Duodenal mucosa (tissue), 2 donors: ENCODE measurements around the gene PDE8A.

ENCODE experiments used
- H3K27ac ChIP-seq: one replicate; pipeline ENCODE4 v1.7.0; 2013; ENCODE audit warnings: low read depth, low read length
- H3K27me3 ChIP-seq, 2 donors: one replicate each; pipeline ENCODE4 v1.7.0; 2013; ENCODE audit warnings: low read length in 2 of 2, control low read depth in 1 of 2; ENCODE audit not compliant: insufficient read depth in 2 of 2, control insufficient read depth in 1 of 2
- H3K36me3 ChIP-seq, 2 donors: one replicate each; pipeline ENCODE4 v1.7.0; 2013; ENCODE audit warnings: low read length in 2 of 2, control low read depth in 1 of 2; ENCODE audit not compliant: insufficient read depth in 2 of 2, control insufficient read depth in 1 of 2
- H3K4me1 ChIP-seq, 2 donors: one replicate each; pipeline ENCODE4 v1.7.0; 2013; ENCODE audit warnings: low read length in 2 of 2, control low read depth in 1 of 2; ENCODE audit not compliant: insufficient read depth in 2 of 2, control insufficient read depth in 1 of 2
- H3K4me3 ChIP-seq, 2 donors: one replicate each; pipeline ENCODE4 v1.7.0; 2013; ENCODE audit warnings: low read length in 2 of 2, low read depth in 1 of 2
- H3K9ac ChIP-seq, 2 donors: one replicate each; pipeline ENCODE4 v1.7.0; 2013; ENCODE audit warnings: low read length in 2 of 2, low read depth in 1 of 2
- H3K9me3 ChIP-seq, 2 donors: one replicate each; pipeline ENCODE4 v1.7.0; 2013; ENCODE audit warnings: low read length in 2 of 2, control low read depth in 1 of 2; ENCODE audit not compliant: control insufficient read depth in 1 of 2

PDE8A gene

GRCh38 chr15:85064710-85065109, 83.1 kb downstream of the PDE8A start:
- Histone ChIP-seq H3K27me3 (no peaks in the 10 kb centered on the region), H3K36me3 (peaks cover 6 to 18% of the 10 kb centered on the region in 2 donors), H3K9me3 (no peaks in the 10 kb centered on the region), H3K4me1 (no peaks in the 10 kb centered on the region), H3K27ac (no peak overlapping the region), H3K4me3 (no peak overlapping the region), H3K9ac (no peak overlapping the region)

DNA sequence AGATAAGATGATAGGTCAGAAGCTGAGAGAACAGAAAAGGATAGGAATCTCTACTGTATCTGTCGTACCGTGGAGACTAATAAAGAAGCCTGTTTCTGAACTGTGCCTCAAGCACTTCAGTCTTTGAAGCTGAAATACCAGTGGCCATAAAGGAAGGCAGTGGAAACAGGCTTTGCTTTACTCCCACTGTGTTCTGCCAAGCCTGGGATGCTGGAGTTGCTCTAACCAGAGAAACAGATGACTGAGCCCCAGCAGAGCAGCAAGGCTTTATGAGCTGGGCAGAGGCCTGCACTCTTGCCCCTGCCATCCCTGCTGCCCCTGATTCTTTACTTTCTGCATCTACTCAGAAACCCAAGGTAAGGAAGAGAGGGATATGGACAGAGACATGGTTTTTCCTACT, 89.4 kb downstream of the PDE8A start:
- H3K4me3 ChIP-seq = no peak overlapping the region
- no peaks in the 10 kb centered on the region for H3K9me3 ChIP-seq
- no peaks in the 10 kb centered on the region for H3K4me1 ChIP-seq
- no peak overlapping the region for H3K27ac ChIP-seq
- no peak overlapping the region for H3K9ac ChIP-seq
- H3K27me3 ChIP-seq = no peaks in the 10 kb centered on the region
- H3K36me3 ChIP-seq = peaks cover 15 to 50% of the 10 kb centered on the region in 2 donors

DNA sequence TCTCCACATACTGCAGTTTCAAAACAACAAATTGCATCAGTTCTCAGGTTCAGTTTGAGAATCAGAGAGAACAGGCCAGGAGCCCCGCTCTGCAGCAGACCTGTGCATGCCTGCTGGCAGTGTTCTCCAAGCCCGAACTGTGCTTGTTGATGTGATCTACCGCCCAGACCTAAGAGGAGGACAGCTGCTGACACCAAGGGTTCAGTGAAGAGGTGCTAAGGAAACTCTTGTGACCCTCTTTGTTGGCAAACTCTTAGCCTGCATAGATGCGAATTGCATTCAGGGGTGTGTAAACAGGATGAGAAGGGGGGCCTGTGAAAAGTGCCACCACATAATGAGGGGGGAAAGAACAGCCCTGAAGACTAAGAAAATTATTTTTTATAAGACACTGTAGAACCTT, 89.8 kb downstream of the PDE8A start:
- no peak overlapping the region for H3K4me3 ChIP-seq
- no peak overlapping the region for H3K27ac ChIP-seq
- H3K27me3 ChIP-seq = no peaks in the 10 kb centered on the region
- H3K9ac ChIP-seq = no peak overlapping the region
- H3K4me1 ChIP-seq = no peaks in the 10 kb centered on the region
- no peaks in the 10 kb centered on the region for H3K9me3 ChIP-seq
- H3K36me3 ChIP-seq = peaks cover 15 to 50% of the 10 kb centered on the region in 2 donors

- no peak overlapping the region for H3K9ac ChIP-seq
- H3K27ac ChIP-seq = no peak overlapping the region
- H3K4me1 ChIP-seq = no peaks in the 10 kb centered on the region
- no peak overlapping the region for H3K4me3 ChIP-seq
- H3K9me3 ChIP-seq = no peaks in the 10 kb centered on the region
- no peaks in the 10 kb centered on the region for H3K27me3 ChIP-seq
- H3K36me3 ChIP-seq = peaks cover 21 to 46% of the 10 kb centered on the region in 2 donors
These were observed 91.3 kb downstream of the PDE8A start for GRCh38 chr15:85072917-85073316.

DNA sequence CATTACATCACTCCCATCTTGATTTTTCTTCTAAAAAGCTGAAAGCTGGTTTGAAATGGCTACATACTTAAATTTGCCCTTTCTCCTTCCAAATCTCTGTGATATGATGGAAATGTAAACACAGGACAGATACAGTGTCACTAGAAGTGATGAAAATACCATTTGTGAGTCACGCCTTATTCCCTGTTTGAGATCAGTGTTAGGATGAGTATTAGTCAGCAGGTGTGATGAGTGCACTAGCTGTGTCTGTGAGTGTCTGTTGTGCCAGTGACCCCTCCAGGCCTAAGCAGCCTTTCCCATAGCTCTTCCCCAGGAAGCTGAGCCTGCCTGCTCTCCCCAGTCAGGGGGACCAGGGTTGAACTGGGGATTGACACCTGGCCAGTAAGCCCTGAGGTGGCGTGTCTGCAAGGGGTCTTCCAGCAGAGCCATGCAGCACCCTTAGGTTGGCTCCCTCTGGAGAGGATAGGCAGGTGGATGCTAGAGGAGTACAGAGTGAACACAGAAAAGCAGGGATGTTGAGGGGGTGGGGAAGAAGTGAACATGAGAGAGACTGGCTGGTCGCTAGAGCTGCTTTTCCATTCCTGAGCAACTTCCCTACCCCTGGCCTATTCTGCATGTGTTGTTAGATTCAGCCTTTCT, 92.0 kb downstream of the PDE8A start:
- Histone ChIP-seq H3K27me3 (no peaks in the 10 kb centered on the region), H3K9ac (no peak overlapping the region), H3K27ac (no peak overlapping the region), H3K4me3 (no peak overlapping the region), H3K36me3 (peaks cover 21 to 43% of the 10 kb centered on the region in 2 donors), H3K9me3 (no peaks in the 10 kb centered on the region), H3K4me1 (no peaks in the 10 kb centered on the region)

- Histone ChIP-seq H3K4me1 (no peaks in the 10 kb centered on the region), H3K9me3 (no peaks in the 10 kb centered on the region), H3K4me3 (no peak overlapping the region), H3K27me3 (no peaks in the 10 kb centered on the region), H3K9ac (no peak overlapping the region), H3K36me3 (peaks cover 15 to 56% of the 10 kb centered on the region in 2 donors), H3K27ac (no peak overlapping the region)
These were observed 105.2 kb downstream of the PDE8A start for GRCh38 chr15:85086855-85087254.

- Histone ChIP-seq H3K9me3 (no peaks in the 10 kb centered on the region), H3K27ac (no peak overlapping the region), H3K36me3 (peaks cover 21 to 58% of the 10 kb centered on the region in 2 donors), H3K27me3 (no peaks in the 10 kb centered on the region), H3K4me3 (no peak overlapping the region), H3K9ac (no peak overlapping the region), H3K4me1 (no peaks in the 10 kb centered on the region)
These were observed 106.6 kb downstream of the PDE8A start for GRCh38 chr15:85088300-85088699.

DNA sequence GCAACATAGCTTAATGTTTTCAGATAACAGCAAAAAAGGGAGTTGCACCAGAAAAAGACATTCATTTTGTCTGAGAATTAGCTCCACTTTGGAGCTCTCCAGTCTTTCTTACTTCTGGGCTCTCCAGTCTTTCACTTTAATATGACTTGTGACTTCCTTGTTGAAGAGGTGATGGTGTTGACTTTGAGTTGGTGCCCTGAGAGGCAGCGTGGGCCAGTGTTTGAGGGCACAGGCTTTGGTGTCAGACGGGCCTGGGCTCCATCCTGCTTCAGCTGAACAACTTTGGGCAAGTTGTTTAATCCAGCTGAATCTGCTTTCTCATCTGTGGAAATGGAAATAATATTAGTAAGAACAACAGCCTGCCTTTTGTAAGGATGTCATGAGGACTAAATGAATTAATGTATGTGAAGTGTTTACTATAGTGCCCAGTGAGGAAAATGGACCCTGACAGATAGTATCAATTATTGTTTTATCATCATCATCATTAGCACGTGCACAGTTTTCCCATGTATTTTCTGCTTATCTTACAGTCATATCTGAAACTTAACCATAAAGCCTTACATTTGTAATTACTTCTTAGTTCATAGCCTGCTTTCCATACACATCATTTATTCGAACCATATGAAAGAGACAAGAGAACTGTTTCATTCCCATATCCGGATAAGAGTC, 108.4 kb downstream of the PDE8A start:
- Histone ChIP-seq H3K27ac (no peak overlapping the region), H3K36me3 (peaks cover 14 to 48% of the 10 kb centered on the region in 2 donors), H3K4me3 (no peak overlapping the region), H3K4me1 (no peaks in the 10 kb centered on the region), H3K9me3 (no peaks in the 10 kb centered on the region), H3K27me3 (no peaks in the 10 kb centered on the region), H3K9ac (no peak overlapping the region)

GRCh38 chr15:85091990-85092389, 110.3 kb downstream of the PDE8A start:
- Histone ChIP-seq H3K27ac (no peak overlapping the region), H3K9me3 (no peaks in the 10 kb centered on the region), H3K4me1 (no peaks in the 10 kb centered on the region), H3K27me3 (no peaks in the 10 kb centered on the region), H3K36me3 (peaks cover 14 to 50% of the 10 kb centered on the region in 2 donors), H3K9ac (no peak overlapping the region), H3K4me3 (no peak overlapping the region)

- no peak overlapping the region for H3K4me3 ChIP-seq
- no peak overlapping the region for H3K27ac ChIP-seq
- peaks cover 9 to 43% of the 10 kb centered on the region in 2 donors for H3K36me3 ChIP-seq
- no peak overlapping the region for H3K9ac ChIP-seq
- no peaks in the 10 kb centered on the region for H3K27me3 ChIP-seq
- H3K9me3 ChIP-seq = no peaks in the 10 kb centered on the region
- peaks cover 0 to 10% of the 10 kb centered on the region in 2 donors for H3K4me1 ChIP-seq
These were observed 113.0 kb downstream of the PDE8A start for GRCh38 chr15:85094685-85095084.
